ENCODE results near the gene IFI27.

IFI27 gene

DNA sequence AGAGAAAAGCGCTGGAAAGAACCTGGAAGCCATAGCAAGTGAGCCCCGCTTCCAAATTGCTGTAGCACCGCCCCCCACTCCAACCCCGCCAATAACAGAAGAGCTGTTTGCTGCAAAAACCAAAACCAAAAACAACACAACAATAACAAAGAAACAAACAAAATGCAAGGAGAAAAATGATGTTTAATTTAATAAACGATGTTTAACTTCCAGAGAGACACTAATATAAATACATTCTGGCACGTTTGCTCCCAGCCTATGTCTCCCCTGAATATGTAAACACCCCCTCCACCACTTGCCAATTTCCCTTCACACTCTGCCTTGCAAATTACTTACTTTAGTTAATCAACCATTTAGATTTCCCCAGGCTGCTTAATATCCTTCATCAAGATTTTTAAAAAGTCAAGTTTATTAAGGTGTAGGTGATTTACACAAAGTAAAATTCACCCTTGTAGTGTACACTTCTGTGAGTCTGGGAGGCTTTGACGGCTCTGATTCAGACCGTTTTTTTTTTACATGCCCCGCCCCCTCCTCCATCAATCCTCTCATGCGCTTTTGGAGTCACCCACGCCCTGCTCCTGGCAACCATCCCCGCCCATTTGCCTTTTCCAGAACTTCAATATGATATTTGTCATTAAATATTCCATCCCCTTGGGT is 19.4 kb downstream of the IFI27 start (continued):
- TF ChIP-seq YY1 (tag by site-specific recombination; IDR thresholded peaks at IDR 0.05) = 0 out of 2 replicates have a peak, but pooled peaks have one; percentile 14
- peak; percentile 95 for TF ChIP-seq ZNF335 (tag by site-specific recombination; conservative IDR thresholded peaks at IDR 0.05)
- TF ChIP-seq SP3 (tag by site-specific recombination; IDR thresholded peaks at IDR 0.05) = peak; percentile 79

GRCh38 chr14:94132285-94132887 is 21.9 kb downstream of the IFI27 start:
- ChIA-PET POLR2A (interaction anchor here (0.6 kb wide), 1 partner anchor 98 kb away, joined by 5 read pairs; no protein-coding TSS in a partner anchor), CTCF (interaction anchor here (0.6 to 2.6 kb wide), 36 partner anchors 8 to 541 kb away, joined by 3 to 16 read pairs (median 4); partner anchors contain the start of genes DDX24, IFI27, IFI27L1 and PPP4R4)
- no peaks in the 10 kb centered on the region for H3K9me3 ChIP-seq (ENCODE audit: control insufficient read depth, insufficient read depth, low read depth, low read length)
- TF ChIP-seq ZNF791 (tag by site-specific recombination; IDR thresholded peaks at IDR 0.05) (no peak), KLF16 (tag by site-specific recombination; IDR thresholded peaks at IDR 0.05) (no peak), ZNF654 (tag by site-specific recombination; IDR thresholded peaks at IDR 0.05; ENCODE audit: low read depth) (peak; percentile 72), ZNF701 (tag by site-specific recombination; IDR thresholded peaks at IDR 0.05) (no peak), ZNF510 (tag by site-specific recombination; IDR thresholded peaks at IDR 0.05; ENCODE audit: insufficient replicate concordance) (no peak), ZNF624 (tag by site-specific recombination; IDR thresholded peaks at IDR 0.05) (no peak), ZNF398 (tag by site-specific recombination; IDR thresholded peaks at IDR 0.05) (no peak), ZNF660 (tag by site-specific recombination; IDR thresholded peaks at IDR 0.05) (peak; percentile 19; the same call in 1 of the 2 replicates)
- H3K27ac ChIP-seq (ENCODE audit: extremely low read depth, low read depth, low read length) = no peak overlapping the region
- no peaks in the 10 kb centered on the region for H3K36me3 ChIP-seq (ENCODE audit: control insufficient read depth in 2 of 2, insufficient read depth in 1 of 2, low read length in 2 of 2)
- H3K4me1 ChIP-seq (ENCODE audit: control insufficient read depth, insufficient read depth, low read length) = peaks cover 3% of the 10 kb centered on the region; the same call in 1 of the 2 replicates
- no peak overlapping the region for H3K4me3 ChIP-seq (ENCODE audit: low read depth, low read length)

DNA sequence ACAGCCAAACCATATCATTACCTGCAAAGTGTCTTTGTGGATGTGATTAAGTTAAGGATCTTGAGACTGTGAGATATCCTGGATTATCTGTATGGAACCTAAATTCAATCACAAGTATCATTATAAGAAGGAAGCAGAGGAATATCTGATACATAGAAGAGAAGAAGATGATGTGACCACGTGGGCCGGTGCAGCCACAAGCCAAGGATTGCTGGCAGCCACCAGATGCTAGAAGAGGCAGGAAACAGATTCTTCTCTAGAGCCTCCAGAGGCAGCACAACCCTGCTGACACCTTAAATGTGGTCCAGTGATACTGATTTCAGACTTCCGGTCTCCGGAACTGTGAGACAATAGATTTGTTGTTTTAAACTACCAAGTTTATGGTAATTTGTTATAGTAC is 24.9 kb downstream of the IFI27 start:
- H3K4me1 ChIP-seq (ENCODE audit: control insufficient read depth, insufficient read depth, low read length) = no peaks in the 10 kb centered on the region
- H3K4me3 ChIP-seq (ENCODE audit: low read depth, low read length) = no peak overlapping the region
- H3K36me3 ChIP-seq (ENCODE audit: control insufficient read depth in 2 of 2, insufficient read depth in 1 of 2, low read length in 2 of 2) = no peaks in the 10 kb centered on the region
- ChIA-PET POLR2A (no interaction called here), CTCF (no interaction called here)
- H3K9me3 ChIP-seq (ENCODE audit: control insufficient read depth, insufficient read depth, low read depth, low read length) = no peaks in the 10 kb centered on the region
- H3K27ac ChIP-seq (ENCODE audit: extremely low read depth, low read depth, low read length) = no peak overlapping the region
- TF ChIP-seq ZNF473 (tag by site-specific recombination; IDR thresholded peaks at IDR 0.05) (no peak), ZBTB7A (tag by site-specific recombination; IDR thresholded peaks at IDR 0.05; ENCODE audit: low read depth) (no peak), ZNF621 (tag by site-specific recombination; IDR thresholded peaks at IDR 0.05) (no peak), ZNF114 (tag by site-specific recombination; IDR thresholded peaks at IDR 0.05) (no peak), ZNF600 (tag by site-specific recombination; IDR thresholded peaks at IDR 0.05) (no peak), ZNF132 (tag by site-specific recombination; IDR thresholded peaks at IDR 0.05; ENCODE audit: borderline replicate concordance) (no peak), ZNF837 (tag by site-specific recombination; IDR thresholded peaks at IDR 0.05) (no peak), ZFP41 (tag by site-specific recombination; IDR thresholded peaks at IDR 0.05; ENCODE audit: borderline replicate concordance) (no peak), EGR2 (tag by site-specific recombination; IDR thresholded peaks at IDR 0.05; ENCODE audit: low read depth) (no peak), ZNF239 (tag by site-specific recombination; IDR thresholded peaks at IDR 0.05) (no peak), ZNF529 (tag by site-specific recombination; IDR thresholded peaks at IDR 0.05; ENCODE audit: insufficient replicate concordance) (no peak), TRIM28 (IDR thresholded peaks at IDR 0.05; ENCODE audit: borderline replicate concordance, low read length) (no peak), PATZ1 (tag by site-specific recombination; IDR thresholded peaks at IDR 0.05) (no peak), ZXDB (tag by site-specific recombination; IDR thresholded peaks at IDR 0.05) (no peak), ZNF530 (tag by site-specific recombination; IDR thresholded peaks at IDR 0.05; ENCODE audit: low read depth) (no peak)
- TF ChIP-seq, protein P1, sequence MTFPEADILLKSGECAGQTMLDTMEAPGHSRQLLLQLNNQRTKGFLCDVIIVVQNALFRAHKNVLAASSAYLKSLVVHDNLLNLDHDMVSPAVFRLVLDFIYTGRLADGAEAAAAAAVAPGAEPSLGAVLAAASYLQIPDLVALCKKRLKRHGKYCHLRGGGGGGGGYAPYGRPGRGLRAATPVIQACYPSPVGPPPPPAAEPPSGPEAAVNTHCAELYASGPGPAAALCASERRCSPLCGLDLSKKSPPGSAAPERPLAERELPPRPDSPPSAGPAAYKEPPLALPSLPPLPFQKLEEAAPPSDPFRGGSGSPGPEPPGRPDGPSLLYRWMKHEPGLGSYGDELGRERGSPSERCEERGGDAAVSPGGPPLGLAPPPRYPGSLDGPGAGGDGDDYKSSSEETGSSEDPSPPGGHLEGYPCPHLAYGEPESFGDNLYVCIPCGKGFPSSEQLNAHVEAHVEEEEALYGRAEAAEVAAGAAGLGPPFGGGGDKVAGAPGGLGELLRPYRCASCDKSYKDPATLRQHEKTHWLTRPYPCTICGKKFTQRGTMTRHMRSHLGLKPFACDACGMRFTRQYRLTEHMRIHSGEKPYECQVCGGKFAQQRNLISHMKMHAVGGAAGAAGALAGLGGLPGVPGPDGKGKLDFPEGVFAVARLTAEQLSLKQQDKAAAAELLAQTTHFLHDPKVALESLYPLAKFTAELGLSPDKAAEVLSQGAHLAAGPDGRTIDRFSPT (tag by site-specific recombination; IDR thresholded peaks at IDR 0.05) = no peak

Data from HEK293 (cell line).